GM19043 (cell line): ENCODE measurements around the gene TTLL8.

ENCODE experiments used
- ATAC-seq: cut with Tn5 transposase; IDR thresholded peaks from one replicate; pipeline ENCODE4 v1.9.1; 2021; ENCODE audit warnings: low read depth; ENCODE audit not compliant: unreplicated experiment

The TTLL8 gene

DNA sequence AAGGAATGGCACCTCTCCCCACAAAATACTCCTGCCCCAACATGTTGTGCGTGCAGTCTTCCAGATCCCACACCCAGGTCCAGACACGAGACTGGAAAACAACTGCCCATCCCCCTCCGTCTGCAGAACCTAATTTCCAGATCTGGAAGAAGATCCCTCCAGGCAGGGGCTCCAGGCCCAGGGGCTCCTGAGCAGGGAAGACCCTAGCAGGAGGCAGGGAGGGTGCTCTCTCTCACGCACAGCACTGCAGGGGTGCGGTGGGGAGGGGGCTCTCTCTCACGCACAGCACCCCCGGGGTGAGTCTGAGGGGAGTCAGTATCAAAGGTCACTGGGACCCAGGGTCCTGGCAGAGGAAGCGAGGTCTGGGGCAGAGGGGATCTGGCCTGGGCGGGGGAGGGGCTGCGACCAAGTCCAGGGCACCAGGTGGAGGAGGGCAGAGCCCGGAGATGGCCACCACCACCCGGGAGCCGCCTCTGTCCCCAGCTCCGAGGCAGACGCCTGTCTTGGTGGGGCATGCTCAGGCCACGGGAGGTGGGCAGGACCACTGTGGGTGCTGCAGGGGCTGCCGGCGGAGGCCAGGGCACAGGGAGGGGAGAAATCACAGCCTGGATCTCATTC is 25.5 kb upstream of the TTLL8 start:
- no peak for ATAC-seq

DNA sequence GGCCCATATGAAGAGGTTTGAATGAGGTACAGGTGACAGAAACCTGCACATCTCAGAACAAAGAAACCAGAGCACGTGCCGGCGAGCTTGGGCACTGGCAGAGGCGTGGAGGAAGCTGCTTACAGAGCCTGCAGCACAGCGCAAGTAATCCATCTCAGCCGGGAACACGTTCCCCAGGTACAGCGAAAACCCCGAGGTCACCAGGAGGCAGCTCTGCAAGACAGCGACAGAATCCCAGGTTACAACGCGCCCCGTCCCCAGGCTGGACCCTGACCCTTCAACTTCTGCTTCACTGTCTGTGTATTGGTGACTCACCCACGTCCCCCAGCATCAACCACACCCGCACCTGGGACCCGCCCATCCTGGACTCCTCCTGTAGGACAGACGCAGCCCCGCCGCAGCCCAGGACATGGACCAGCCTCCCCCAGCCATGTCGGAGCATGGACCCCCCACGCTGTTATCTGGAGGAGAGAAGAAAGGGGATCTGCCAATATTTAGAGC is 24.9 kb upstream of the TTLL8 start:
- ATAC-seq: no peak

DNA sequence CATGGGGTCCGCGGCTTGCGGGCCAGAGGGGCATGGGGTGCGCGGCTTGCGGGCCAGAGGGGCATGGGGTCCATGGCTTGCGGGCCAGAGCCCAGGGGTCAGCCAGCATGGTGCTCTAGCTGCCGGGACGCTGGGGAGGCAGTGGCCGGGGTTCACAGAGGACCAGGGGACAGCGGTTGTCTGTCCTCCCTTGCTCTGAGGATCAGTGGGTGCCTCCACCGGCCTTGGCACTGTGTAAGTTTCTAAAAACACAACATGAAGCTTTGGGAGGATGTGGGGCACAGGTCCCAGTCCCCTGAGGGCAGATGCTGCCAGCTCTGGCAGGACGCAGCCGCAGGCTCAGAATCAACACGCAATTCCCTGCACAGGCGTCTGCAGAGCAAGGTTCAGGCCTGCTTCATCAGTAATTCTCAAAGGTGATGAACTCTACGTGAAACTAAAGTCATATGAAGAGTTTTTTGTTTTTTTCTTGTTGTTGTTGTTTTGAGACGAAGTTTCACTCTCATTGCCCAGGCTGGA is 24.2 kb upstream of the TTLL8 start:
- ATAC-seq: no peak

DNA sequence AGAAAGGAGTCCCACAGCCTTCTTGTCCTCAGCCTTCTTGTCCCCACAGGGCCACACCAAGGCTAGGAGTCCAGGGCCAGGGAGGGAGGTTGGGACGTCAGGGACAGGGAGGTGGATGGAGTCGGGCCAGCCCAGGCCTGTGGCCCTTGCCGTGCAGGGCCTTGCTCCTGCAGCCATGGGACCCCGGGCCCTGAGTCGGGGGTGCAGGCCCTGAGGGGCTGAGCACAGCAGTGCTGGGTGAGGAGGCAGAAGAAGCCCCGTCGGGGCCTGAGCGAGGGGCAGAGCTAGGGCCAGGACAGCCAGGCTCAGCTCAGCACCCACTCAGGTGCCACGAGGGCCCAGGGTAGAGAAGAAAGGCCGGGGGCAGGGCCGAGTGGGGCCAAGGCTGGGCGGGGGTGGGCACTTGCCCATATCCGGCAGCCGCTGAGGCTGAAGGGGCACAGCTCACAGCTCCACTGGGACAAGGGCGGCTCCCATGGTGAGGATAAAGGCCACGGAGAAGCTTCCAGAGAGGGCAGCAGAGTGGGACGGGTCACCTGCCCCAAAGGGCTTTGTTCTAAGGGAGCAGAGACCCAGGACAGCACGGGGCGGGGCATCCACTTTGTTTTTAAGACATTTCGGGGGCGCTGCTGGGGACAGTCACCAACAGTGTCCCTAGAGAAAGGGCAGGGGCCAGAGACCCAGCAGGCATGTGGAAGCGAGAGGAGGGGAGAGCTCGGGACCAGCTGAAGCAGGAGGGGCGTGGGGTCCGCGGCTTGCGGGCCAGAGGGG is 23.5 kb upstream of the TTLL8 start:
- no peak for ATAC-seq

DNA sequence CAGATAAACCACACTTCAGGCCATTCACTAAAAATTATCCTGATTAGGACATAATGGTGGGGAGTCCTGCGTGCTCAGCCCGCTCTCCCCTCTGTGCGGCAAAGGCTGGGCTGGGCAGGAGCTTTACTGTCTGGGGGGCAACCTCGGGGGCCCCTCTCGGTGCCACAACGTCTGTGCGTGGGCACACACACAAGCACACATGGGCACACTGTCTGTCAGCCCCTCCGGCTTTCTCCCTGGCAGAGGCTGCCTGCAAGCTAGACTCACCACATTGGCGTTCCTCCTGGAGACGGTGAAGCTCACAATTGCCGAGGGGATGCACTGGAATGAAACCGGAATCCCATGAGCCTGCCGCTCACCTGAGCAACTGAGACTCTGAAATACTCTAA is 22.0 kb upstream of the TTLL8 start:
- no peak for ATAC-seq

DNA sequence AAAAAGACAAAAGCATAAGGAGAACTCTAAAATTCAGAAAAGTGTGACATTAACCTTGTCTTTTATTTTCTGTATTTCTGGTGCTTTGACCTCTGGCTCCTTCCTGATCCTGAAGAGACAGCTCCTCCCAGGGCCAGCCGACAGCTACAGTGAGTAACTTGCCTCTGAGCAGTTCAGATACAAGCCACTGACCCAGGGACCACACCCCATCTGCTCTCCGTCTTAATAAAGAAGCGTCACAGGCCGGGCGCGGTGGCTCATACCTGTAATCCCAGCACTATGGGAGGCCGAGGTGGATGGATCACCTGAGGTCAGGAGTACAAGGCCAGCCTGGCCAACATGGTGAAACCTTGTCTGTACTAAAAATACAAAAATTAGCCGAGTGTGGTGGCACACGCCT is 20.7 kb upstream of the TTLL8 start:
- ATAC-seq: no peak

DNA sequence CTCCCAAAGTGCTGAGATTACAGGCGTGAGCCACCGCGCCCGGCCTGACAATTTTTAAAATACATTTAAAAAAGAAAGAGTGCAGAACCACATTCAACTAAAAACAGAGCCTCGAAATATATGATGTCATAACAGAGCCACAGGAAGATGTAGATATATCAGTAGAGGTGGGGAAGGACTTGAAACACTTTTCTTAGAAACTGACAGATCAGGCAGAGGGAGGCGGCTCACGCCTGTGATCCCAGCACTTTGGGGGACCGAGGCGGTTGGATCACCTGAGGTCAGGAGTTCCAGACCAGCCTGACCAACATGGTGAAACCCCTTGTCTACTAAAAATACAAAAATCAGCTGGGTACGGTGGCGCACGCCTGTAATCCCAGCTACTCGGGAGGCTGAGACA is 20.1 kb upstream of the TTLL8 start:
- ATAC-seq: no peak

DNA sequence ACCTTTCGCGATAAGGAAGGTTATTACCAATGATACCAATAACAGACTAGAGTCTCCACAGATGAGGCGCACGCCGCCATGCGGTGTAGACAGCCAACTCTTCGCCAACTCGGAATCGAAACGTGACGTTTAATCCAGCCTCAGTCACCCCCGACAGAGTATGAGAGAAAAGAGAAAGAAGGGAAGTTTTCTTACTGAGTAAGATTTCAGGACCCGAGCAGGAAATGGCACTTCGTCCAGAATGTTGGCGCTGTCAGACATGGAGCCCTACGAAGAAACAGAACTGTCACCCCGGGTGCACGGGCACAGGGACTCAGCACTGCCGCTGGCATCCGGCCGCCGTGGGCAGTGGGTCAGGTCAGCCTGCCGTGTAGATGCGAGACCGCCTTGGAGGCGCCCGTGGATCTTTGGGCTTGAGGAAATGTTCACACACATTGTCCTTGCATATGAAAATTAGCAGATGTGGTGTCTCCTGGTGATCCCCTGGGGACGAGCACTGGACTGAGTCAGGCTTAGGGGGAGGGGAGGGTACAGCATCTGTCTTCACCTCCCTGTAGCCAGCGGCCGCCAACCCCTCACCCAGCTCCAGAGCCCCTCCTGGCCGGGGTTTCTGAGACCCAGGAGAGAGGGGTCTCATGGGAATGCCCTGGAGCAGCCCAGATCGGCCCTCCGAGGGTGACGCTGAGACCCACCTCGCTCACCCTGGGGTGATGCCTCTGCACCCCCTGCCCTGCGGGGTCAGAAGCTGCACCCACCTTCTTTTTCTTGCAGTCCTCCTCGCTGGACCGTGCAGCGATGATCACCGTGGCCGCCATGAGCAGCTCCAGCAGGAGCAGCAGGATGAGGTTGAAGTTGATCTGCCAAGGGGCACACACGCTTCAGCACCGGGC is 18.8 kb upstream of the TTLL8 start:
- no peak for ATAC-seq

DNA sequence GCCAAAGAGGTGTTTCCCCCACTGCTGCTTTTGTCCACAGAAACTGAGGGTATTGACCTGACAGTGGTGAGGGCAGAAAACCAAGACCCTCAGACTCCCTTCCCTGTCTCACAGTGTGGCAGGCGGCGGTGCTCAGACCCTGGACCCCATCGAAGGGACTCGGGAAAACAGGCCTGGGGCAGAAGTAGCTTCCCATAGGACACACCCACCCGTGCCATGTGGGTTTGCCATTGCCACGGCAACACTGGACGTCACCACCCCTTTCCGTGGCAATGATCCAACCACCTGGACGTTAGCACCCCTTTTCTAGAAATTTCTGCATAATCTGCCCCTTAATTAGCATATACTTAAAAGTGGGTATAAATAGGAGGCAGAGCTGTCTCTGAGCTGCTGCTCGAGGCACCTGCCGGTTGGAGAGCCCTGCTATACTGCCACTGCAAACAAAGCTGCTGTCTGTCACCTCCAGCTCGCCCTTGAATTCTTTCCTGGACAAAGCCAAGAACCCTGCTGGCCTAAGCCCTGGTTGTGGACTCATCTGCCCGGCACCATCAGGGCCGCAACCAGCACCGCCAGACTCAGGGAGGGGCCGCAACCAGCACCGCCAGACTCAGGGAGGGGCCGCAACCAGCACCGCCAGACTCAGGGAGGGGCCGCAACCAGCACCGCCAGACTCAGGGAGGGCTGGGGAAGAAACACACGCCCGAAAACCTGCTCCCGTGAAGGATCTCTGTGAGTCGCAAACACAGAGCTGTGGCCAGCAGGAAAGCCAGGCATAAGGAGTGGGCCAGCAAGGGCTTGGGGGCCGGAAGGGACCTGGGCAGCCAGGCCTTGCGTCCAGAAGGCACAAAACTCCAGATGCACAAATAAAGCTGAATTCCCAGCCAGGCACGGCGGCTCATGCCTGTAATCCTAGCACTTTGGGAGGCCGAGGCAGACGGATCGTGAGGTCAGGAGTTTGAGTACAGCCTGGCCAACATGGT is 16.7 kb upstream of the TTLL8 start:
- ATAC-seq: no peak

DNA sequence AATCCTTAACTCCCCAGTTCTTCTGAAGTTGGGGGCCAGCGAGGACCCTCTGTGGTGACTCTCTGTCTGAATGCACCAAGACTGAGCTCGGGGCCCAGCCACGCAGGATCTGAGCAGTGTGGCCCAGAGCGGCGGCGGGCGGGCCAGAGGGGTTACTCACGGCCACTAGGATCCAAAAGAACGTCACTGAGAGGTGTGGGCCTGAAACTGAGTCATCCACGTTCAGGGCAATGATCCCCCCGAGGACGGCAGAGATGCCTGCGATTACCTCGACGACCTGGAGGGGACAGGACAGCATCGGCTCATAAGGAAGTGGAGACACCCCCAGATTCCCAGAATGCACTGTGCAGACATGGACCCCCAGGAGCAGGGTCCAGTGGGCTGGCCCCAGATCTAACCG is 16.0 kb upstream of the TTLL8 start:
- ATAC-seq: no peak

DNA sequence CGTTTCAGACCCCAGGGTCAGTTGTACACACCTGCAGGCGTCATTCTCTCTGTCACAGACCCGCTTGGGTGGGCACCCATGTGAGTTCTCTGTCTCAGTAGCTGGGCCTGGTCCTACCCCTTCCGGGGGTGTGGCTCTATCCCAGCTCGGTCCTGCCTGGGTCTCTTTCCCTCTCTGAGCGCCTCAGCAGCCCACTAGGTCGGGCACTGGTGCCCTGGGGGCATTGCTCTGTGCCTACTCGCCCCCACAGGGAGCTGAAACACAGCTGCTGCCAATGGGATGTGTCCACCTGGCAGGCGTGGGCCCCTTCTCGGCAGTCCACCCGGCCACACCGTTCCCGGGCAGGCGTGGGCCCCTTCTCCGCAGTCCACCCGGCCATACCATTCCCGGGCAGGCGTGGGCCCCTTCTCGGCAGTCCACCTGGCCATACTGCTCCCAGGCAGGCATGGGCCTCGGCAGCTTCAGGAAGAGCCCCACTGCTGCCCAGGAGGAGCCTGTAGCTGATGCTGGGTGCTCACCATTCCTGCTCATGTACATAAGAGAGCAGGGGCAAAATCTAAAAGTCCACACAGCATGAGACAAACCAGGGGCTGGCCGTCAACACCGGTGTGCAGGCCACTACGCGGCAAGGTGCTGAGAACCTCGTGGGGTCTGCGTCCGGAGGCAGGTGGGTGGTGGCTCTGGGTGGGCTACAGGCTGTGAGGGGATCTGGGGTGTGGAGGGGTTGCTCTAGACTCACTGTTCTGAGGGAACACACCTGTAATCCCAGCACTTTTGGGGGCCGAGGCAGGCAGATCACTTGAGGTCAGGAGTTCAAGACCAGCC is 14.8 kb upstream of the TTLL8 start:
- no peak for ATAC-seq

DNA sequence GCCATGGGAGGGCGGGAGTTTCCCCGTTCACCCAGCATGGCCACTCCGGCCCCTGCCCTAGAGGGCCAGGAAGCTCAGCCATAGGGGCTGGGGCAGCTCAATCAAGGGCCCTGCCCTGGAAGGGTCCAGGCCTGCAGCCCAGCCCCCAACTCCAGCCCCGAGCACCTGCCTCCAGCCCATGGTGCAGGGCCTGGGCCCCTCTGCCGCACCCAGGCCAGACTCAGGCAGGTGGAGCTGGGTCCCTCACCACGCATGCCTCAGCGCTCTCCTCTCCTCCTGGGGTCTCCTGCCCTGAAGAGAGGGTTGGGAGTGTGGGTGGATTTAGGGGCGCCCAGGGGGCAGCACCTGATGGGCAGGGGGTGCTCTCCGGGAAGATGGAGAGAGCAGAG is 14.1 kb upstream of the TTLL8 start:
- no peak for ATAC-seq

DNA sequence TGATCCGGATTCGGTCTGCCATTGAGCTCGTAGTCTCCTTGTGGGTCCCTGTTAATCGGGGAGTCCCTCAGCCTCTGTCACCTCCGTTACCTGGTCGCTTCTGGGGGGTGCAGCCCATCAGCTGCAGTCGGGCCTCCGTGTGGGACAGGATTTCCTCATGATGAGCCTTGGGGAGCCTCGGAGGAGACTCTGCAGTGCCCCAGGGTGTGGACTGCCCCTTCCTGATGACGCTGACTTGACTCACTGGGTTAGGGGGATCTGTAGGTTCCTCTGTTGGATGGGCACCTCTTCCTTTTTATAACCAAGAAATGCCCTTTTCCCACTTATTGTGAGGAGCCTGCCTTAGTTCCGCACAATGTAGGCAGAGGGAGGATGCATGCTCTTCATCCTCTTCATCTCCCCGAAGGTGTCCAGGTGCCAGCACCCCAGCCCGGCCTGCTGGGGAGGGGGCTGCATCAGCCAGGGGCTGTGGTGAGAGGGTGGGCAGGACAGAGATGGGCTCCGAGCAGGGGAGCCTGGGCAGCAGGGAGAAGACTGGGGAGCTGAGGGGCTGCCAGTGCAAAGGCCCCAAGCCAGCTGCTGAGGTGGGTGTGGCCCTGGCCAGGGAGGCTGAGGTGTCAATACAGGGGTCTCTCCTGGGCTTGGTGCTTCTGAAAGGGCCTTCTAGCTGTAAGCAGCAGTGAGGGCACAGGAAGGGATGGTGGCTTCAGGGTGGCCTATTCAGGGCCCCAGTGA is 13.5 kb upstream of the TTLL8 start:
- ATAC-seq: no peak

DNA sequence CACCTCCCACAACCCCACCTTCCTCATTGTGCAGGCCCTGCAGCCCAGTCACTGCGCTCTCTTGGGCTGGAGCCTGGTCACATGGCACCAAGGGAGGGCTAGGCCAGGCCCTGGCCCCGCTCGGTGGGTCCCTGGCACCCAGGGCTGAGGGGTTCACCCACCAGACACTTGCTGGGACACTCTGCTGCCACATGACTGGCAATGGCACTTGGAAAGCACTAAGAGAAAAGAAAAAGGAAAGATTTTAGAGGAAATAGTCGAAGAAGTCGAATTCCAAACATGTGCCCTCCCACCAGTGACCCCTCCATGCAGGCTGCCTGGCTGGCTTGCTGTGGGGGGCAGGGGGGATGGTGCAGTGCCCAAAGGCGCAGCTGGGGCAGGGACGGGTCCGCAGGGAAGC is 12.3 kb upstream of the TTLL8 start:
- ATAC-seq: no peak

DNA sequence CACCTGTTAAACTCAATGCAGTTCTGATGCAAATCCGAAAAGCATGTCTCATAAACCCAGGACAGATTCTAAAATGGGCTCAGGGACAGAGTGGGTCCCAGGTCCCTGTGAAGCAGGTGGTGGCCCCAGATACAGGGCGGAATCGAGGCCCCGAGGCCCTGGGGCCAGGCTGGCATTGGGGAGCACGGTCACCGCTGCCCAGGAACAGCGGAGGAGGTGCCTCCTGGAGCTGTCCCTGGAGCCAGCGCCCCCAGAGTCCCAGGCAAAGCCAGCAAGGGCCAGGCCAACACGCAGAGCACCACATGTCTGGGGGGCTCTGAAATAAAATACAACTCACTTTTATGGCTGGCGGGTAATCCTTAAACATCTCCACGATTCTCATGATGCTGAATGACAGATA is 10.0 kb upstream of the TTLL8 start:
- no peak for ATAC-seq

DNA sequence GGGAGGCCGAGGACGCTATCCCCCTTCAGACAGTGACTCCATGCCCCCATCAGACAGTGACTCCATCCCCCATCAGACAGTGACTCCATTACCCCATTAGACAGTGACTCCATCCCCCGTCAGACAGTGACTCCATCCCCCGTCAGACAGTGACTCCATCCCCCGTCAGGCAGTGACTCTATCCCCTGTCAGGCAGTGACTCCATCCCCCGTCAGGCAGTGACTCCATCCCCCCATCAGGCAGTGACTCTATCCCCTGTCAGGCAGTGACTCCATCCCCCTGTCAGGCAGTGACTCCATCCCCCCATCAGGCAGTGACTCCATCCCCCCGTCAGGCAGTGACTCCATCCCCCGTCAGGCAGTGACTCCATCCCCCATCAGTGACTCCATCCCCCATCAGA is 9.1 kb upstream of the TTLL8 start:
- no peak for ATAC-seq

DNA sequence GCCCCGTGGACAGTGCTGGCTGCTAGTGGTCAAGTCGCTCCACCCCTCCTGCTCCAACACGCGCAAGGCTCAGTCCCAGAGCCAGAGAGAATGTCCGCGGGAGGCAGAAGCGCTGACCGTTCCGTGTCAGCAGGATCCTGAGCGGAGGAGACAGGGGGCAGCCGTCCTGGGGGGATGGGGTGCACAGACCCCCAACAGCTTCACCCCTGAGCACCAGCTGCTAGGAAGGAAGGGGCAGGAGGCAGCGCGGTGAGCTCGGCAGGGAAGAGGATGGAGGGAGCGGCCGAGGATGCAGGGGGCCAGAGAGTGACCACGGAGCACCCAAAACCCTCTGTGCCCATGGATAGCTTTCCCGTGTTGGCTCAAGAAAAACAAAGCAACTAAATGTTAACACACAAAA is 6.4 kb upstream of the TTLL8 start:
- ATAC-seq: no peak

DNA sequence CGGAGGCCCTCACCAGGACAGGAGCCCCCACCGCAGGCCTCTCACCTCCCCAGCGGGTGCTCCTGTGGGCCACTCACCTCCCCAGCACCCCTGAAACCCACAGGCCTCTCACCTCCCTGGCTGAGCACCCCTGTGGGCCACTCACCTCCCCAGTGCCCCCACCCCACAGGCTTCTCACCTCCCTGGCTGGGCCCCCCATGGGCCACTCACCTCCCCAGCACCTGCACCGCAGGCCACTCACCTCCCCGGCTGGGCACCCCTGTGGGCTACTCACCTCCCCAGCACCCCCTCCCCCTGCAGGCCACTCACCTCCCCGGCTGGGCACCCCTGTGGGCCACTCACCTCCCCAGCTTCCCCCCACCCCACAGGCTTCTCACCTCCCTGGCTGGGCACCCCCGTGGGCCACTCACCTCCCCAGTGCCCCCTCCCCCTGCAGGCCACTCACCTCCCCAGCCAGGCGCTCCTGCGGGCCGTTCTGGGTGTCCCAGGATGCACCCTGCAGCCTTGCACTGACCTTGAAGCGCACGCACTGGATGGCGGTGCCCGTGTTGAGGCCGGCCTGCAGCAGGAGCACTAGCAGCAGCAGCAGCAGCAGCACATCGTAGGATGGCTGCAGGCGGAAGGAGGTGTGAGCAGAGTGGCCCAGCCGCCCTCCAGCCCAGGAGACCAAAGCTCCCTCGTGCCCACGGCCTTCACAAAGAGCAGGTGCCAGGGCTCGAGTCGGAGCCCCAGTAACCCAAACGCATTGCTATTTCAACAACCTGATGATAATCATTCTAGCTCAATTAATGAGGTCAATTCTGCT is 5.7 kb upstream of the TTLL8 start:
- ATAC-seq: no peak
